22Rv1 (cell line): ENCODE results near the gene MS4A7.

Experiments used
- H3K27ac ChIP-seq: fragments of 450-650 bp; 2 replicates; pipeline ENCODE4 v1.5.1; 2017
- ZFX ChIP-seq: fragments of 450-650 bp; IDR thresholded peaks from 2 replicates; pipeline ENCODE4 v1.6.1; 2017; ENCODE audit warnings: antibody characterized with exemption, borderline replicate concordance
- TF ChIP-seq, protein P1 (sequence below): fragments of 450-650 bp; IDR thresholded peaks from 2 replicates; pipeline ENCODE4 v1.5.1; 2017; ENCODE audit warnings: mild to moderate bottlenecking

The MS4A7 gene

DNA sequence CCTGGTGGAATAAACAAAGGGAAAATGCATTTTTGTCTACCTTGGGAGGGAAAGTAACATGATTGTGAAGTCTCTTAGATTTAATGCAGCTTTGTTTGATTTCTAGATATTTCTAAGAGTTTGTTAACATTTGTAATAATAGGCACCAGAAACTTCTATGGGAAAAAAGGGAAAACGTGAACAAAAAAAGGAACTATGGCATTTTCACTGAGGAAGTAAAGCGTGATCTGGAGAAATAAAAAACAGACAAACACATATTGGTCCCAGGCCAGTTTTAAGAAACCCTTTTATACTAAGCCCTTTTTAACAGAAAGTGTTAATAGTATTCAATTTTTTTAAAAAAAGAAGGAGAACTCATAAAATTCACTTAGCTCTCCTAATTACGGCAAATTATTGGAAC lies 6.9 kb upstream of the MS4A7 start:
- H3K27ac ChIP-seq, result peak overlapping the region; percentile 58
- TF ChIP-seq, protein P1, sequence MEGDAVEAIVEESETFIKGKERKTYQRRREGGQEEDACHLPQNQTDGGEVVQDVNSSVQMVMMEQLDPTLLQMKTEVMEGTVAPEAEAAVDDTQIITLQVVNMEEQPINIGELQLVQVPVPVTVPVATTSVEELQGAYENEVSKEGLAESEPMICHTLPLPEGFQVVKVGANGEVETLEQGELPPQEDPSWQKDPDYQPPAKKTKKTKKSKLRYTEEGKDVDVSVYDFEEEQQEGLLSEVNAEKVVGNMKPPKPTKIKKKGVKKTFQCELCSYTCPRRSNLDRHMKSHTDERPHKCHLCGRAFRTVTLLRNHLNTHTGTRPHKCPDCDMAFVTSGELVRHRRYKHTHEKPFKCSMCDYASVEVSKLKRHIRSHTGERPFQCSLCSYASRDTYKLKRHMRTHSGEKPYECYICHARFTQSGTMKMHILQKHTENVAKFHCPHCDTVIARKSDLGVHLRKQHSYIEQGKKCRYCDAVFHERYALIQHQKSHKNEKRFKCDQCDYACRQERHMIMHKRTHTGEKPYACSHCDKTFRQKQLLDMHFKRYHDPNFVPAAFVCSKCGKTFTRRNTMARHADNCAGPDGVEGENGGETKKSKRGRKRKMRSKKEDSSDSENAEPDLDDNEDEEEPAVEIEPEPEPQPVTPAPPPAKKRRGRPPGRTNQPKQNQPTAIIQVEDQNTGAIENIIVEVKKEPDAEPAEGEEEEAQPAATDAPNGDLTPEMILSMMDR, result no peak
- TF ChIP-seq ZFX, result no peak

DNA sequence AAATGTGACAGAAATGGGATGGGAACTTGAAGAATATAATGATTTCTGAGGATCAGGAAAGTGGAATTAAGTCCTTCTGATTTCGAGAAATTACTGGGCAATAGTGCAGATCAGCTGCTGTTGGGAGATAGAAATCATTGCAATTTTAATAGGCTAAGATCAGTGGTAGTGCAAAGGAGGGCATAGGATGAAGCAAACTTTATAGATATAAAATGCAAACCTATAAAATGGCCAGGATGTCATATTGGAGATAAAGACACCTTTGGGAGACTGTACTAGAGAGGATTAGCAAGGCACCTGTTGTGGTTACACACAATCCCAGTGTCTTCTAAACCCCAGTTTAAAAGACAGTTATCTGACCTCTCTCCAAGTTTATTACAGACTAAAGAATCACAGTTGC lies 6.5 kb upstream of the MS4A7 start:
- TF ChIP-seq ZFX, result no peak
- TF ChIP-seq, protein P1, result no peak
- H3K27ac ChIP-seq, result no peak overlapping the region

DNA sequence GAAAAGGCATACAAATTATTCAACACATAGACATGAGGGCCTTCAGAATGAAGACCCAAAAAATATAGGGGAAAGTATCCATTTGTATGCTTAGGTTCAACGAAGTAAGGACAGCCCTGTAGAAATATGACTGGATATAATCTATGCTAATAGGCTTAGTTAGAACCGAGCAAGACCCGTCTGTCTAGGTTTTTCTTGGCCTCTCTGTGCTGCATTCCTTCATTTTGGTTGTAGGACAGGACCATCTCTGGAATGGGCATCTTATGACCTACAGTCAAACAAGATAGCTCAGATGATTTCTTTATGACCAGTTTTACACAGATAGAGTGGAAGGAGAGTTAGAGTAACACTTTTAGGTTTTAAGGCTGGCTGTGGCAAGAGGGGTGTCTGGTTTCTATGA lies 5.6 kb upstream of the MS4A7 start:
- TF ChIP-seq ZFX, result no peak
- H3K27ac ChIP-seq, result no peak overlapping the region

DNA sequence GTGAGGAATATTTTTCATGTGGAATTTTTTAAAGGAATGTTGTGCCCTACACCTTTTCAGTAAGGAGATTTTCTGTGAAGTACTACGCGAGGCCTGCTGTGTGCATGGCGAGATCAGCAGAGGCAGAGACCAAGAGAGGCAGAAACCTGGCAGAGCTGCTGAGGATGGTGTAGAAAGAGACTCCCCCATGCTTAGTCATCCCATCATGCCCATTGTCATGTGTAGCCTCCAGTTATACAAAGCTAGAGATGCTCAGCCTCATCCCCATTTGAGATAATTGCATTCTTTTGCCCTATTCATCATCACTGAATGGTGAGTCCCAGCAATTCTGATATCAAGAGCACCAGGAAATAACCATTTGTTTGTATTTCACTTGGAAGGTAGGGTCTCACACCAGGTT lies 3.0 kb upstream of the MS4A7 start:
- TF ChIP-seq, protein P1, result no peak
- no peak for TF ChIP-seq ZFX

DNA sequence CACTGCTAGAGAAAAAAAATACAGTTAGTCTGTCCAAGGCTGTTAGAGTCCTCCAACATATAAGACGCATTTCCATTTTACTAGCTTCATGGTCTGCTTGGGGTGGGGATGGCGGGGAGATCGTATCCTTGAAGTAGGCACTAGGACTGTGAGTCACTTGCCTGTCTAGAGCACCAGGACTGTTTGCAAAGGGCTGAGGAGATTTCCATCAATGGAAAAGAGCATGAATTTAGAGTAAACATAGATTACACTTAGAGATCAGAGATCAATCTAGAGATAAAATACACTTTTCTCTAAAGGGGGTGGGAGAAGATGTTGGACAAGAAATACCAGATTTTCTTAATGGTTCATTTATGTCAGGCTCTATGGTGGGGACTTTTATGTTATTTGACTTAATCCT lies 1.7 kb upstream of the MS4A7 start:
- H3K27ac ChIP-seq, result no peak overlapping the region
- TF ChIP-seq ZFX, result no peak
- TF ChIP-seq, protein P1, result no peak

More for the DNA sequence above, 3.0 kb upstream of the MS4A7 start:
- H3K27ac ChIP-seq, result no peak overlapping the region

DNA sequence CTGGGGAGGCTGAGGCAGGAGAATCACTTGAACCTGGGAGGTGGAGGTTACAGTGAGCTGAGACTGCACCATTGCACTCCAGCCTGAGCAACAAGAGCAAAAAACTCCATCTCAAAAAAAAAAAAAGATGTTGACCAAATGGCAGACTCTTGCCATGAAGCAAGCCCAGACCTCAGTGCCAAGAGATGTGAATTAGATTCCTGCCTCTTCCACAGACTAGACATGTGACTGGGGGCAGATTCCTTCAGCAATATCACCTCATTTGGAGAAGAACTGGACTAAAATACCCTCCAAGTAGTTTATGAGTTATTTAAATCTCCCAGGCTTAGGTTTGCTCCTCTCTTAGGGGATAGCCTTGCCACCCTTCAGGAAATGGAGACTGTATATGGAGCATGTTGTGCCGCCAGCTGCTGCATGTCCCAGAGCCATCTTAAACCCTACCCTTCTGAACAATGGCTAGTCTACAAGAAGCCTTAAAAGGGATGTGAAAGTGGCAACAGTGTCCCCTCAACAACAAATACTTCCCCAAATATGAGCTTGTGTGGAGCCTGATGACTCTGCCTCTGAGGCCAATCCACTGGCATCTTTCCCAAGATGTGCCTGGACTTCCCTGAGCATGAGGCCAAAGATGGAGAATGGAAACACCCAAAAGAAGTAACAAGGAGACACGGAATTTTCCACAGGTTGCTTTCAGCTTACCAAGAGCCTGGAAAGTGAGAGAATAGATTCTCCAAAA lies 763 bp upstream of the MS4A7 start:
- H3K27ac ChIP-seq, result no peak overlapping the region
- TF ChIP-seq ZFX, result no peak
- TF ChIP-seq, protein P1, result no peak

DNA sequence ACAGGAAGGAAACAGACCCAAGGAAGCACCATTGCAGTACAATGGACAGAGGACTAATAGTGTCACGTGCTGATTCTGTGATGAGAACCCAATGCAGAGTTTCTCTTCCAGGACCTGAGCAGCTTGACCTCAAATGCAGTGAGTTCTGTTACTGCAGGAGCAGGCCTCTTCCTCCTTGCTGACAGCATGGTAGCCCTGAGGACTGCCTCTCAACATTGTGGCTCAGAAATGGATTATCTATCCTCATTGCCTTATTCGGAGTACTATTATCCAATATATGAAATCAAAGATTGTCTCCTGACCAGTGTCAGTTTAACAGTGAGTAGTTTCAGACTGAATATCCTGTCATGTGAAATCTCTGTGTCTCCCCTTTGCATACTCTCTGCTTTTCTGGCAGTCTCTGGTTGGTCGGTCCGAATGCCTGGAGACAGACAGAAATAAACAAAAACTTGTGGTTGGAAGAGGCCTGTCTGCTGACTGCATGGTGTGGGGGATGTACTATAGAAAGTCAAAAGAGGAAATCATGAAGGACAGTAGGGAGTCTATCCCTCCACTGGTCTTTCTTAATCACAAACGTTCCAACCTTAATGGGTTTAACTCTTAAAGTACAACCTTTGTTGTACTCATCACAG lies 11.1 kb downstream of the MS4A7 start:
- no peak overlapping the region for H3K27ac ChIP-seq
- TF ChIP-seq, protein P1, result no peak
- no peak for TF ChIP-seq ZFX
